HEK293 (cell line): ENCODE data around the gene DCC.

Source experiments
- CTCF ChIA-PET: fragments of 350-600 bp; formaldehyde crosslinking; extraction: SDS; loops from one replicate; lab custom pipeline; 2021; ENCODE audit warnings: antibody characterized with exemption; lab: Yijun Ruan, JAX
- POLR2A ChIA-PET: fragments of 300-600 bp; formaldehyde crosslinking; extraction: SDS; loops from one replicate; lab custom pipeline; 2020; ENCODE audit warnings: antibody characterized with exemption, inconsistent platforms; lab: Yijun Ruan, JAX
- H3K27ac ChIP-seq: fragments of 200-500 bp; sonication (Bioruptor generic); 2 replicates; pipeline ENCODE4 v1.5.1; 2014; ENCODE audit warnings: low read depth, low read length, control low read depth, inconsistent platforms; ENCODE audit errors: extremely low read depth
- H3K36me3 ChIP-seq, 2 experiments: fragments of 200-500 bp in 1 of 2; sonication (Bioruptor generic) in 1 of 2; 1 replicate in 1 of 2; 2 replicates in 1 of 2; pipeline ENCODE4 v1.5.1; 2014 to 2017; ENCODE audit warnings: inconsistent platforms in 2 of 2, low read length in 2 of 2; ENCODE audit not compliant: control insufficient read depth in 2 of 2, insufficient read depth in 1 of 2
- H3K4me1 ChIP-seq: fragments of 200-500 bp; sonication (Bioruptor generic); 2 replicates; pipeline ENCODE4 v1.5.1; 2014; ENCODE audit warnings: mild to moderate bottlenecking, low read length, inconsistent platforms; ENCODE audit not compliant: control insufficient read depth, insufficient read depth
- H3K4me3 ChIP-seq: 2 replicates; pipeline ENCODE4 v1.5.1; 2011; ENCODE audit warnings: low read depth, mild to moderate bottlenecking, control low read depth, low read length, moderate library complexity
- H3K9me3 ChIP-seq: fragments of 200-500 bp; sonication (Bioruptor generic); 2 replicates; pipeline ENCODE4 v1.5.1; 2014; ENCODE audit warnings: low read depth, low read length, inconsistent platforms; ENCODE audit not compliant: control insufficient read depth, insufficient read depth
- PRDM1 ChIP-seq: fragments of 450-650 bp; formaldehyde crosslinking; IDR thresholded peaks from 2 replicates; pipeline ENCODE4; 2016; ENCODE audit warnings: missing biosample characterization, missing genetic modification characterization
- RBAK ChIP-seq: fragments of 450-650 bp; formaldehyde crosslinking; IDR thresholded peaks from 2 replicates; pipeline ENCODE4 v1.5.1; 2016; ENCODE audit warnings: missing biosample characterization, missing genetic modification characterization
- REPIN1 ChIP-seq: fragments of 450-650 bp; formaldehyde crosslinking; IDR thresholded peaks from 2 replicates; pipeline ENCODE4 v1.5.1; 2017; ENCODE audit warnings: missing biosample characterization, missing genetic modification characterization, low read depth
- ZBTB8A ChIP-seq: fragments of 450-650 bp; formaldehyde crosslinking; IDR thresholded peaks from 2 replicates; pipeline ENCODE4 v1.5.1; 2016; ENCODE audit warnings: missing biosample characterization, missing genetic modification characterization
- ZNF2 ChIP-seq: fragments of 450-650 bp; formaldehyde crosslinking; IDR thresholded peaks from 2 replicates; pipeline ENCODE4 v1.5.1; 2016; ENCODE audit warnings: missing biosample characterization, missing genetic modification characterization
- ZNF202 ChIP-seq: fragments of 450-650 bp; formaldehyde crosslinking; IDR thresholded peaks from 2 replicates; pipeline ENCODE4 v1.5.1; 2016; ENCODE audit warnings: missing biosample characterization, missing genetic modification characterization, borderline replicate concordance
- ZNF223 ChIP-seq: fragments of 450-650 bp; formaldehyde crosslinking; IDR thresholded peaks from 2 replicates; pipeline ENCODE4 v1.5.1; 2016; ENCODE audit warnings: missing biosample characterization, missing genetic modification characterization
- ZNF26 ChIP-seq: fragments of 450-650 bp; formaldehyde crosslinking; IDR thresholded peaks from 2 replicates; pipeline ENCODE4 v1.5.1; 2016; ENCODE audit warnings: missing biosample characterization, missing genetic modification characterization
- ZNF292 ChIP-seq: fragments of 450-650 bp; formaldehyde crosslinking; IDR thresholded peaks from 2 replicates; pipeline ENCODE4 v1.5.1; 2016; ENCODE audit warnings: low read depth, missing biosample characterization, missing genetic modification characterization, borderline replicate concordance
- ZNF426 ChIP-seq: fragments of 450-650 bp; formaldehyde crosslinking; IDR thresholded peaks from 2 replicates; pipeline ENCODE4 v1.5.1; 2017; ENCODE audit warnings: missing biosample characterization, missing genetic modification characterization, mild to moderate bottlenecking, inconsistent platforms, moderate library complexity
- ZNF549 ChIP-seq: fragments of 450-650 bp; IDR thresholded peaks from 2 replicates; pipeline ENCODE4 v1.5.1; 2018; ENCODE audit warnings: missing biosample characterization, missing genetic modification characterization, mild to moderate bottlenecking, inconsistent platforms, moderate library complexity
- ZNF558 ChIP-seq: fragments of 450-650 bp; formaldehyde crosslinking; IDR thresholded peaks from 2 replicates; pipeline ENCODE4 v1.5.1; 2016; ENCODE audit warnings: missing biosample characterization, missing genetic modification characterization
- ZNF571 ChIP-seq: fragments of 450-650 bp; formaldehyde crosslinking; IDR thresholded peaks from 2 replicates; pipeline ENCODE4 v1.5.0; 2017; ENCODE audit warnings: missing biosample characterization, missing genetic modification characterization
- ZNF596 ChIP-seq: fragments of 450-650 bp; IDR thresholded peaks from 2 replicates; pipeline ENCODE4 v1.5.0; 2018; ENCODE audit warnings: missing biosample characterization, mild to moderate bottlenecking, missing genetic modification characterization, moderate library complexity
- ZNF610 ChIP-seq: fragments of 450-650 bp; formaldehyde crosslinking; IDR thresholded peaks from 2 replicates; pipeline ENCODE4 v1.5.1; 2016; ENCODE audit warnings: missing biosample characterization, missing genetic modification characterization, borderline replicate concordance
- ZNF629 ChIP-seq: fragments of 450-650 bp; formaldehyde crosslinking; IDR thresholded peaks from 2 replicates; pipeline ENCODE4 v1.5.1; 2017; ENCODE audit warnings: missing biosample characterization, missing genetic modification characterization
- ZNF704 ChIP-seq: fragments of 450-650 bp; formaldehyde crosslinking; IDR thresholded peaks from 2 replicates; pipeline ENCODE4 v1.5.1; 2016; ENCODE audit warnings: missing biosample characterization, missing genetic modification characterization
- ZNF76 ChIP-seq: fragments of 450-650 bp; formaldehyde crosslinking; IDR thresholded peaks from 2 replicates; pipeline ENCODE4; 2016; ENCODE audit warnings: low read depth, missing biosample characterization, missing genetic modification characterization, borderline replicate concordance
- TF ChIP-seq, protein P1 (sequence below): fragments of 450-650 bp; IDR thresholded peaks from 2 replicates; pipeline ENCODE4 v1.5.1; 2018; ENCODE audit warnings: missing biosample characterization, mild to moderate bottlenecking, missing genetic modification characterization
- TF ChIP-seq, protein P2 (sequence below): fragments of 450-650 bp; formaldehyde crosslinking; IDR thresholded peaks from 2 replicates; pipeline ENCODE4 v1.5.1; 2017; ENCODE audit warnings: missing biosample characterization, missing genetic modification characterization

Gene DCC

GRCh38 chr18:53153800-53154199 lies 813.8 kb downstream of the DCC start:
- Histone ChIP-seq H3K9me3 (no peaks in the 10 kb centered on the region), H3K27ac (no peak overlapping the region), H3K4me3 (no peak overlapping the region), H3K4me1 (no peaks in the 10 kb centered on the region), H3K36me3 (no peaks in the 10 kb centered on the region)
- no peak for TF ChIP-seq RBAK (tag by site-specific recombination)
- TF ChIP-seq ZNF610 (tag by site-specific recombination) = no peak
- TF ChIP-seq ZNF2 (tag by site-specific recombination) = no peak
- TF ChIP-seq, protein P1, sequence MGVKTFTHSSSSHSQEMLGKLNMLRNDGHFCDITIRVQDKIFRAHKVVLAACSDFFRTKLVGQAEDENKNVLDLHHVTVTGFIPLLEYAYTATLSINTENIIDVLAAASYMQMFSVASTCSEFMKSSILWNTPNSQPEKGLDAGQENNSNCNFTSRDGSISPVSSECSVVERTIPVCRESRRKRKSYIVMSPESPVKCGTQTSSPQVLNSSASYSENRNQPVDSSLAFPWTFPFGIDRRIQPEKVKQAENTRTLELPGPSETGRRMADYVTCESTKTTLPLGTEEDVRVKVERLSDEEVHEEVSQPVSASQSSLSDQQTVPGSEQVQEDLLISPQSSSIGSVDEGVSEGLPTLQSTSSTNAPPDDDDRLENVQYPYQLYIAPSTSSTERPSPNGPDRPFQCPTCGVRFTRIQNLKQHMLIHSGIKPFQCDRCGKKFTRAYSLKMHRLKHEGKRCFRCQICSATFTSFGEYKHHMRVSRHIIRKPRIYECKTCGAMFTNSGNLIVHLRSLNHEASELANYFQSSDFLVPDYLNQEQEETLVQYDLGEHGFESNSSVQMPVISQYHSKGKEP (tag by site-specific recombination) = no peak
- CTCF ChIA-PET = interaction anchor here (0.7 to 1.6 kb wide), 4 partner anchors 8 to 372 kb away, joined by 3 to 4 read pairs (median 4); no protein-coding TSS in a partner anchor
- POLR2A ChIA-PET = no interaction called here

- CTCF ChIA-PET = interaction anchor here (0.7 kb wide), 1 partner anchor 12 kb away, joined by 4 read pairs; no protein-coding TSS in a partner anchor
- TF ChIP-seq ZNF571 (tag by site-specific recombination) = no peak
- TF ChIP-seq REPIN1 = no peak
- TF ChIP-seq ZNF26 (tag by site-specific recombination) = no peak
- TF ChIP-seq, protein P1 (tag by site-specific recombination) = no peak
- no peak for TF ChIP-seq ZNF202
- TF ChIP-seq ZNF558 (tag by site-specific recombination) = no peak
- TF ChIP-seq PRDM1 (tag by site-specific recombination) = no peak
- TF ChIP-seq ZNF629 (tag by site-specific recombination) = no peak
- TF ChIP-seq ZNF292 (tag by site-specific recombination) = no peak
- no peak for TF ChIP-seq ZNF596 (tag by site-specific recombination)
- TF ChIP-seq ZNF426 (tag by site-specific recombination) = no peak
- TF ChIP-seq ZNF704 (tag by site-specific recombination) = no peak
- TF ChIP-seq ZNF549 (tag by site-specific recombination) = no peak
- no peak for TF ChIP-seq ZBTB8A (tag by site-specific recombination)
- TF ChIP-seq ZNF223 (tag by site-specific recombination) = no peak
- no peak for TF ChIP-seq ZNF76
- TF ChIP-seq, protein P2, sequence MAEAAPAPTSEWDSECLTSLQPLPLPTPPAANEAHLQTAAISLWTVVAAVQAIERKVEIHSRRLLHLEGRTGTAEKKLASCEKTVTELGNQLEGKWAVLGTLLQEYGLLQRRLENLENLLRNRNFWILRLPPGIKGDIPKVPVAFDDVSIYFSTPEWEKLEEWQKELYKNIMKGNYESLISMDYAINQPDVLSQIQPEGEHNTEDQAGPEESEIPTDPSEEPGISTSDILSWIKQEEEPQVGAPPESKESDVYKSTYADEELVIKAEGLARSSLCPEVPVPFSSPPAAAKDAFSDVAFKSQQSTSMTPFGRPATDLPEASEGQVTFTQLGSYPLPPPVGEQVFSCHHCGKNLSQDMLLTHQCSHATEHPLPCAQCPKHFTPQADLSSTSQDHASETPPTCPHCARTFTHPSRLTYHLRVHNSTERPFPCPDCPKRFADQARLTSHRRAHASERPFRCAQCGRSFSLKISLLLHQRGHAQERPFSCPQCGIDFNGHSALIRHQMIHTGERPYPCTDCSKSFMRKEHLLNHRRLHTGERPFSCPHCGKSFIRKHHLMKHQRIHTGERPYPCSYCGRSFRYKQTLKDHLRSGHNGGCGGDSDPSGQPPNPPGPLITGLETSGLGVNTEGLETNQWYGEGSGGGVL (tag by site-specific recombination) = no peak
- Histone ChIP-seq H3K4me3 (no peak overlapping the region), H3K36me3 (no peaks in the 10 kb centered on the region), H3K9me3 (no peaks in the 10 kb centered on the region), H3K27ac (no peak overlapping the region), H3K4me1 (no peaks in the 10 kb centered on the region)
- POLR2A ChIA-PET = no interaction called here
These were observed 825.8 kb downstream of the DCC start for GRCh38 chr18:53165770-53166169.
